ENCODE results near the gene SETBP1.

SETBP1 gene

DNA sequence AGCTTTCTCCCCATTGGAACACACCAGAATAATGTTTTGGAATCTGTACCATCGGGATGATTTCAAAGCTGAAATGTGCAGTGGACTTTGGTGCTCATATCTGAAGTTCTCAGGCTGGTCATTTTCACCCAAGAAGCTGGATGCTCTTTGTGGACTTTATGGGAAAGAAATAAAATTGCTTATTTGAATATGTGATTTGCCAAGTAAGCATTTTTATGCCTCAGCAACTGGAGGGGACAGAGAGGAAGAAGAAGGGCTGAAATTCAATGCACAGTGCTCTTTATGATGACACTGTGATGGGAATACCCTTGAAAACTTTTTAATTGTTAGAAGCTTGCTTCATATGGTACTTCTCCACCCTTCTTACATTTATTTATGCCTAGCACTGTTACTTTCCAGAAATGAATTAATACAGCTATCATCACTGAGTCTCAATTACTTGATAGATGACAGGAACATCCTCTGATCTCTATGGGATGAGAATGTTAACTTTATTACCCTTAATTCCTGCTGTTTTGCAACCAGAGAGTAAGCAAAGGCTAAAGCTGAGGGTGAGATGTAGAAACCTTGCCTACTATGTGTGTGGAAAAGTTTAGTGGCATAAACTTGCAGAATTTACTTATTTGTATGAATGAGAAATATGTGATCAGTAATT, 23.6 kb downstream of the SETBP1 start:
- no peaks in the 10 kb centered on the region for H3K9me3 ChIP-seq
- DNase-seq: no peak
- H3K27me3 ChIP-seq: no peaks in the 10 kb centered on the region
- H3K4me3 ChIP-seq (ENCODE audit: low read depth, low read length): no peak overlapping the region
- no peaks in the 10 kb centered on the region for H3K36me3 ChIP-seq
- no peaks in the 10 kb centered on the region for H3K4me1 ChIP-seq
- TF ChIP-seq, protein P1, sequence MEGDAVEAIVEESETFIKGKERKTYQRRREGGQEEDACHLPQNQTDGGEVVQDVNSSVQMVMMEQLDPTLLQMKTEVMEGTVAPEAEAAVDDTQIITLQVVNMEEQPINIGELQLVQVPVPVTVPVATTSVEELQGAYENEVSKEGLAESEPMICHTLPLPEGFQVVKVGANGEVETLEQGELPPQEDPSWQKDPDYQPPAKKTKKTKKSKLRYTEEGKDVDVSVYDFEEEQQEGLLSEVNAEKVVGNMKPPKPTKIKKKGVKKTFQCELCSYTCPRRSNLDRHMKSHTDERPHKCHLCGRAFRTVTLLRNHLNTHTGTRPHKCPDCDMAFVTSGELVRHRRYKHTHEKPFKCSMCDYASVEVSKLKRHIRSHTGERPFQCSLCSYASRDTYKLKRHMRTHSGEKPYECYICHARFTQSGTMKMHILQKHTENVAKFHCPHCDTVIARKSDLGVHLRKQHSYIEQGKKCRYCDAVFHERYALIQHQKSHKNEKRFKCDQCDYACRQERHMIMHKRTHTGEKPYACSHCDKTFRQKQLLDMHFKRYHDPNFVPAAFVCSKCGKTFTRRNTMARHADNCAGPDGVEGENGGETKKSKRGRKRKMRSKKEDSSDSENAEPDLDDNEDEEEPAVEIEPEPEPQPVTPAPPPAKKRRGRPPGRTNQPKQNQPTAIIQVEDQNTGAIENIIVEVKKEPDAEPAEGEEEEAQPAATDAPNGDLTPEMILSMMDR (IDR thresholded peaks at IDR 0.05; ENCODE audit: low read depth, low read length): no peak

DNA sequence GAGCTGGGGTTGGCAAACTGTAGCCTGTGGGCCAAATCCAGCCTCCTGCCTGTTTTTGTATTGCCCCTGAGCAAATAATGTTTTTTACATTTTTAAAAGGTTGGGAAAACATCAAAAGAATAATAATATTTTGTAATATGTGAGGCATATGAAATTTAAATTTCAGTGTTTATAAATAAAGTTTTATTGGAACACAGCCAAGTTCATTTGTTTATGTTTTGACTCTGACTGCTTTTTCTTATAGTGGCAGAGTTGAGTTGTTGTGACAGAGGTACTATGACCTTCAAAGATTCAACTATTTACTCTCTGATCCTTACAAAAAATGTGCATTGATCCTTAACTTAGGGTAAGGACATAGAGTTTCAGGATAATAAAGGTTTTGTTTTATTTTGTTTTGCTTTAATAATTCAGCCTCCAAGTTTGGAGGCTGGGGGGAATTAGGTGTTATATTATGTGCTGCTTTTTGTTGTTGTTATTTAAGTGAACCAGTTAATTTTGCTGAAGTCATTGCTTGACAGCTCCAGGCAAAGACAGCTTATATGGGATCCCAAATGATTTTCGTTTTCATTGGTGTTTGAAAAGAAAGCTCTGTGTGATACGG, 24.5 kb downstream of the SETBP1 start:
- no peaks in the 10 kb centered on the region for H3K36me3 ChIP-seq
- TF ChIP-seq, protein P1 (IDR thresholded peaks at IDR 0.05; ENCODE audit: low read depth, low read length): no peak
- H3K4me1 ChIP-seq: no peaks in the 10 kb centered on the region
- no peak overlapping the region for H3K4me3 ChIP-seq (ENCODE audit: low read depth, low read length)
- no peaks in the 10 kb centered on the region for H3K27me3 ChIP-seq
- no peaks in the 10 kb centered on the region for H3K9me3 ChIP-seq
- DNase-seq: no peak

DNA sequence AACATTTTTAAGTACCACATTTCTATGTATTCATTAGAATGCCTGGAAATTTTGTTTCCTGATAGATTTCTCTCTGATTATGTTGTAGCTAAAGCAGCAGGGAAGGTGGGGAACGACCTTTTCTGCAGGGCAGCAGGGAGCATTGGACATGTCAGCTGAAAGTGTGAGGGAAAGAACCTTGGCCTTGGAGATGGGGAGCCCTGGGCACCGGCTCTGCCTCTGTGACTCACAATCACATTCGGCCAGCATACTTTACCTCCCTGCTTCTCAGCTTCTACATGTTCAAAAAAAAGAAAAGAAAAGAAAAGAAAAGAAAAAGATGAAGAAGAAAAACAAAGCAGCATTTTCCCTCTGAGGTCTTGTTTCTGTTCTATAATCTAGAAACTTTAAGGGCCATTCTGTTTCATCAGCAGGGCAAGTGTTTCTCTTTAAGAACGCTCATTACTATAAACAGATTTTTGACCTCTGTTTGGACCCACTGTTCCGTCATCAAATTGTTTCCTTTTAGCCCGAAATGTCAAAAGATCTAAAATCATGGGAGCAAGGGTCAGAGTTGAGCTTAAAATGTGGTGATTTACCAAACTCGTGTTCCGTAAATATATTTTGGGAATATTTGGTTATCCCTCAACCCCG, 27.9 kb downstream of the SETBP1 start:
- Histone ChIP-seq H3K4me1 (no peaks in the 10 kb centered on the region), H3K4me3 (ENCODE audit: low read depth, low read length) (no peak overlapping the region), H3K9me3 (no peaks in the 10 kb centered on the region), H3K27me3 (no peaks in the 10 kb centered on the region), H3K36me3 (no peaks in the 10 kb centered on the region)
- TF ChIP-seq, protein P1 (IDR thresholded peaks at IDR 0.05; ENCODE audit: low read depth, low read length): no peak
- DNase-seq: no peak

DNA sequence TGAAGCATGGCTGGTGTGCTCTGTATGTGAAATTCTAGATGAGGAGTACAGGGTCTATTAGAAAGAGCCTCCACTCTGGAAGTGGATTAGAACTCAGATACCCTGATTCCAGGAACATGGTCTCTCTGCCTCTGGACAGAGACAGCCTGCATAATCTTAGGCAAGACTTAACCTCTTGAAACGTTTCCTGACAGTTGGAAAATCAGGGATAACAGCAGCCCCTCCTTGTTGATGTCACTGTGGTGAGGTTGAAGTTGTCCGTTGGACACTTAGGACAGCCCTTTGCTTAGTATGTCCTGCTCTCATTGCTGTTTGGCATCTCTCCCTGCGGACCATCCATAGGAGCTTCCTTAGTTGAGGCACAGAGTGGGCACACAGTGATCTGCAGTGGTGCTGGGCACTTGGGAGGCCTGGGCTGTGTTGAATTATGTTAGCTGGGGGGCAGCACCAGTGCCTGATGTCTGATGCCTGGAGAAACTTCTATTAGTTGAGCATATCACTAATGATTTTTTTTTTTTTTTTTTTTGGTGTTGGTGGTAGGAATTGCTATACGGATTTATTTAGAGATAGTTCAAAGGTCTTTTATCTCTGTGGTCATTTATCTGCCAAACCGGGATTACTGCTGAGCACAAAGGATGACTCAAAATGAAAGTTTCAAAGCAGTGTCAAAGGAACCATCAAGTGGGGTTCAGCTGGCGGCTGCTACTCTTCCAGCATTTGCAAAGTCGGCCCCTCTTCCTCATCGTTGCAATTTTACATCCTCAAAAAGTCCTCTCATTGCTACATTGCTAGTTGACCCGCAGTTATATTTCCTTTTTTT, 28.8 kb downstream of the SETBP1 start:
- Histone ChIP-seq H3K36me3 (no peaks in the 10 kb centered on the region), H3K4me1 (no peaks in the 10 kb centered on the region), H3K4me3 (ENCODE audit: low read depth, low read length) (no peak overlapping the region), H3K27me3 (no peaks in the 10 kb centered on the region), H3K9me3 (no peaks in the 10 kb centered on the region)
- TF ChIP-seq, protein P1 (IDR thresholded peaks at IDR 0.05; ENCODE audit: low read depth, low read length): no peak
- DNase-seq: no peak

DNA sequence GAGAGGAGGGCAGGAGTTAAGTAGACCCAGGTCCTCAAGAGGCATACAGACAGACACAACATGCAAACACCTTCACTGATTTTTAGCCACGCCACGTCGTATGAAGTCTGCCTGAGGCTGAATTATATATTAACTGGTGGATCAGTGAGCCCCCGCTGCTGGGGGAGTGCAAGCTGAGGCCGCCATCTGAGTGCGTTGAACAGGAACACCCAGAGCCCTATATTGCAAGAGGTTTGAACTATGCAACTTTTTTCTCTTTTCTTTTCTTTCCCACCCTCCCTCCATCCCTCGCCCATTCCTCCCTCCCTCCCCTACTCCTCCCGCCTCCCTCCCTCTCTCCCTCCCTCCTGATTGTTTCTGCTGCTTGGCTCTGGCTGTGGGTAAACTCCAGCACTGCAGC, 30.2 kb downstream of the SETBP1 start:
- no peak overlapping the region for H3K4me3 ChIP-seq (ENCODE audit: low read depth, low read length)
- H3K9me3 ChIP-seq: no peaks in the 10 kb centered on the region
- no peak for DNase-seq
- no peaks in the 10 kb centered on the region for H3K36me3 ChIP-seq
- TF ChIP-seq, protein P1 (IDR thresholded peaks at IDR 0.05; ENCODE audit: low read depth, low read length): no peak
- H3K4me1 ChIP-seq: no peaks in the 10 kb centered on the region
- no peaks in the 10 kb centered on the region for H3K27me3 ChIP-seq
